Measurements from ENCODE around the gene PLEKHF1. TPM values are rescaled to one million over a fixed set of nuclear protein-coding genes. Genes with fewer than 3 reads are reported as not detected.

Gene PLEKHF1
- total and polyA plus RNA-seq, 2 of the 13 experiments (the other 11 are each of a cell fraction or from before 2014, with no cell fraction given) = 2.9 to 3.8 TPM

GRCh38 chr19:29625186-29625651 lies 40.0 kb upstream of the PLEKHF1 start:
- ChIA-PET CTCF (ENCODE audit: low intra/inter-chr PET ratio, low total read pairs) (no interaction called here), POLR2A (no interaction called here)
- peaks cover 1 to 3% of the 10 kb centered on the region in 2 experiments; a peak in 2 of 5 replicates for H3K27me3 ChIP-seq (ENCODE audit: control insufficient read depth in 1 of 2, insufficient read depth in 2 of 2, low read length in 2 of 2)
- no peak overlapping the region for H3K9ac ChIP-seq (ENCODE audit: insufficient read depth, low read depth, low read length)
- no TSS peak for BruUV-seq (replicated peaks)
- TF ChIP-seq MBNL3 (CRISPR knock-in tag; conservative IDR thresholded peaks at IDR 0.05) = no peak
- TF ChIP-seq, protein P1, sequence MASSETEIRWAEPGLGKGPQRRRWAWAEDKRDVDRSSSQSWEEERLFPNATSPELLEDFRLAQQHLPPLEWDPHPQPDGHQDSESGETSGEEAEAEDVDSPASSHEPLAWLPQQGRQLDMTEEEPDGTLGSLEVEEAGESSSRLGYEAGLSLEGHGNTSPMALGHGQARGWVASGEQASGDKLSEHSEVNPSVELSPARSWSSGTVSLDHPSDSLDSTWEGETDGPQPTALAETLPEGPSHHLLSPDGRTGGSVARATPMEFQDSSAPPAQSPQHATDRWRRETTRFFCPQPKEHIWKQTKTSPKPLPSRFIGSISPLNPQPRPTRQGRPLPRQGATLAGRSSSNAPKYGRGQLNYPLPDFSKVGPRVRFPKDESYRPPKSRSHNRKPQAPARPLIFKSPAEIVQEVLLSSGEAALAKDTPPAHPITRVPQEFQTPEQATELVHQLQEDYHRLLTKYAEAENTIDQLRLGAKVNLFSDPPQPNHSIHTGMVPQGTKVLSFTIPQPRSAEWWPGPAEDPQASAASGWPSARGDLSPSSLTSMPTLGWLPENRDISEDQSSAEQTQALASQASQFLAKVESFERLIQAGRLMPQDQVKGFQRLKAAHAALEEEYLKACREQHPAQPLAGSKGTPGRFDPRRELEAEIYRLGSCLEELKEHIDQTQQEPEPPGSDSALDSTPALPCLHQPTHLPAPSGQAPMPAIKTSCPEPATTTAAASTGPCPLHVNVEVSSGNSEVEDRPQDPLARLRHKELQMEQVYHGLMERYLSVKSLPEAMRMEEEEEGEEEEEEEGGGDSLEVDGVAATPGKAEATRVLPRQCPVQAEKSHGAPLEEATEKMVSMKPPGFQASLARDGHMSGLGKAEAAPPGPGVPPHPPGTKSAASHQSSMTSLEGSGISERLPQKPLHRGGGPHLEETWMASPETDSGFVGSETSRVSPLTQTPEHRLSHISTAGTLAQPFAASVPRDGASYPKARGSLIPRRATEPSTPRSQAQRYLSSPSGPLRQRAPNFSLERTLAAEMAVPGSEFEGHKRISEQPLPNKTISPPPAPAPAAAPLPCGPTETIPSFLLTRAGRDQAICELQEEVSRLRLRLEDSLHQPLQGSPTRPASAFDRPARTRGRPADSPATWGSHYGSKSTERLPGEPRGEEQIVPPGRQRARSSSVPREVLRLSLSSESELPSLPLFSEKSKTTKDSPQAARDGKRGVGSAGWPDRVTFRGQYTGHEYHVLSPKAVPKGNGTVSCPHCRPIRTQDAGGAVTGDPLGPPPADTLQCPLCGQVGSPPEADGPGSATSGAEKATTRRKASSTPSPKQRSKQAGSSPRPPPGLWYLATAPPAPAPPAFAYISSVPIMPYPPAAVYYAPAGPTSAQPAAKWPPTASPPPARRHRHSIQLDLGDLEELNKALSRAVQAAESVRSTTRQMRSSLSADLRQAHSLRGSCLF (CRISPR knock-in tag; IDR thresholded peaks at IDR 0.05; ENCODE audit: borderline replicate concordance) = no peak
- no peak for TF ChIP-seq NR2F2 (IDR thresholded peaks at IDR 0.05; ENCODE audit: borderline replicate concordance, low read depth)
- no peak for TF ChIP-seq POLR2G (IDR thresholded peaks at IDR 0.05; ENCODE audit: low read depth, low read length)
- TF ChIP-seq ZNF761 (CRISPR knock-in tag; conservative IDR thresholded peaks at IDR 0.05) = no peak
- TF ChIP-seq SRY (CRISPR knock-in tag; IDR thresholded peaks at IDR 0.05) = no peak
- no peak for TF ChIP-seq MED1 (CRISPR knock-in tag; IDR thresholded peaks at IDR 0.05)
- TF ChIP-seq ZNF841 (CRISPR knock-in tag; IDR thresholded peaks at IDR 0.05; ENCODE audit: borderline replicate concordance) = no peak
- no peak; the same call in 1 of the 2 replicates for TF ChIP-seq ZFX (CRISPR knock-in tag; IDR thresholded peaks at IDR 0.05; ENCODE audit: low read depth)
- no peak overlapping the region for H3K27ac ChIP-seq (ENCODE audit: extremely low read length, insufficient read depth, low read length)
- no peak overlapping the region for H3K4me3 ChIP-seq (replicated peaks in 1 of 3; ENCODE audit: insufficient read depth in 1 of 3, low read depth in 2 of 3, low read length in 3 of 3)
- no peak overlapping the region for H3K4me2 ChIP-seq (ENCODE audit: low read depth, low read length)
- no peaks in the 10 kb centered on the region for H3K36me3 ChIP-seq (replicated peaks in 1 of 2; ENCODE audit: control insufficient read depth in 1 of 2, insufficient read depth in 2 of 2, low read length in 2 of 2)
- no peak for DNase-seq (ENCODE audit: low spot score)
- 32% methylated on average over 8 of the region's 9 CpGs for WGBS (ENCODE audit: low lambda C conversion rate)
- in situ Hi-C loops (cut with HindIII; ENCODE audit: extremely low pct_ligation_motif_present, low pct_unique_long_range_greater_than_20kb) = no loop called here
- no peak for ATAC-seq
- no peaks in the 10 kb centered on the region for H3K79me2 ChIP-seq (ENCODE audit: insufficient read depth, low read length)
- H2AFZ ChIP-seq (ENCODE audit: low read length) = no peak overlapping the region
- intact Hi-C loops (cut with micrococcal nuclease; ENCODE audit: unreplicated experiment) = no loop called here
- no peak for FAIRE-seq
- peaks cover 12% of the 10 kb centered on the region for H3K4me1 ChIP-seq (ENCODE audit: insufficient read depth, low read length)
- no peaks in the 10 kb centered on the region for H3K9me3 ChIP-seq (ENCODE audit: low read length)
- no peaks in the 10 kb centered on the region for H4K20me1 ChIP-seq (ENCODE audit: insufficient read depth, low read length)
